ENCODE results near the gene MRPL40.
"Not testable (repeated sequence)": the region's sequence is repeated elsewhere in the genome, so short reads cannot be mapped to it uniquely, and the experiment has no call there.

Gene MRPL40

DNA sequence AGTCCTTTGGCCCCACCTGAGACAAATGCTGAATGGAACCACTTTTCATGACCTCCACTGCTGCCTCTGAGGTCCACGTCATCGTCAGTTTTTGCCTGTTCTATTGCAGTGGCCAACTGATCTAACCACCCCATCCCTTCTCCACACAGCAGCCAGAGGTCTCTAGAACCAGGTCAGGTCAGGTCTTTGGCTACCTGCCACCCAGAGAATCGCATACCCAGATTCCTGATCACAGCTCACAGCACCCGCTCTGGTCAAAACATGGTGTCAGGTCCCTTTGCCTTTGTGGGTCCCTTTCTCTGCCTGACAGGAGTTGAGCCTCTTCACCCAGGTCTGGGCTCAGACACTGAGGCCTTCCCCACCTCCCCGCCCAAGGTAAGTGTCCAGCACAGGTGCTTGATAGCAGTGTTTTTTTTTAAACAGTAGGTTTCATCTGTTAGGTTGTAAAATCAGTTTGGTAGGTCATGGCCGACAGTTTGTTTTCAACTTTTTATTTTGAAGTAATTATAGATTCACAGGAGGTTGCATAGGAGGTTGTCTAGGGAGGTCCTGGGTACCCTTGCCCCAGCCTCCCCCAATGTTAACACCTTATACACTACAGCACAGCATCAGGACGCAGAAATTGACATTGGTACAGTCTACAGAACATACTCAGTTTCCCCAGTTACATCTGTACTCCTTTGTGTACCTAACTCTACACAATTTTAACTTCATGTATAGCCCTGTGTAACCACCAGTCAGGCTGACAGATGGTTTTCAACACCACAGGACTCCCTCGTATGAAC lies 8.3 kb downstream of the MRPL40 start:
- TF ChIP-seq, protein P1, sequence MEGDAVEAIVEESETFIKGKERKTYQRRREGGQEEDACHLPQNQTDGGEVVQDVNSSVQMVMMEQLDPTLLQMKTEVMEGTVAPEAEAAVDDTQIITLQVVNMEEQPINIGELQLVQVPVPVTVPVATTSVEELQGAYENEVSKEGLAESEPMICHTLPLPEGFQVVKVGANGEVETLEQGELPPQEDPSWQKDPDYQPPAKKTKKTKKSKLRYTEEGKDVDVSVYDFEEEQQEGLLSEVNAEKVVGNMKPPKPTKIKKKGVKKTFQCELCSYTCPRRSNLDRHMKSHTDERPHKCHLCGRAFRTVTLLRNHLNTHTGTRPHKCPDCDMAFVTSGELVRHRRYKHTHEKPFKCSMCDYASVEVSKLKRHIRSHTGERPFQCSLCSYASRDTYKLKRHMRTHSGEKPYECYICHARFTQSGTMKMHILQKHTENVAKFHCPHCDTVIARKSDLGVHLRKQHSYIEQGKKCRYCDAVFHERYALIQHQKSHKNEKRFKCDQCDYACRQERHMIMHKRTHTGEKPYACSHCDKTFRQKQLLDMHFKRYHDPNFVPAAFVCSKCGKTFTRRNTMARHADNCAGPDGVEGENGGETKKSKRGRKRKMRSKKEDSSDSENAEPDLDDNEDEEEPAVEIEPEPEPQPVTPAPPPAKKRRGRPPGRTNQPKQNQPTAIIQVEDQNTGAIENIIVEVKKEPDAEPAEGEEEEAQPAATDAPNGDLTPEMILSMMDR (conservative IDR thresholded peaks at IDR 0.05; ENCODE audit: low read depth, low read length): no peak
- no peak for DNase-seq (ENCODE audit: low read depth)
- H3K4me3 ChIP-seq (ENCODE audit: low read length): no peak overlapping the region

DNA sequence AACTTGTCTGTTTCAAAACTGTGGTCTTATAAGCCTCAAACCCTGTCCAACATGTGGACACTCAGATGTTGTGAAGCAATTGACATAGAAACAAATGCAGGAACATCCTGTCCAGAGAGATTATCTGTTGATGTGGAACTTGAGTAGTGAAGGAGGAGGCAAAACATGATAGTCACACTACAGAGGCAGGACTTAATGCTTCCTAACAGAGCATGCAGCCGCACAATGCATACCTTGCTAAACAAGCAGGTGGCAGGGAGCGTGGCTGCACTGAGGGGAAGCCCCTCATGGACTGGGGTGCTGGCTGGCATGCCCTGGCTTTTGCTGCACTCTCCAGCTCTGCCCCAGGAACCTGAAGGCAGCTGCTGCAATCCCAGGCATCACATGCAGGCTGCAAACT lies 9.8 kb downstream of the MRPL40 start:
- H3K4me3 ChIP-seq (ENCODE audit: low read length): no peak overlapping the region
- DNase-seq (ENCODE audit: low read depth): no peak
- TF ChIP-seq, protein P1 (conservative IDR thresholded peaks at IDR 0.05; ENCODE audit: low read depth, low read length): no peak

DNA sequence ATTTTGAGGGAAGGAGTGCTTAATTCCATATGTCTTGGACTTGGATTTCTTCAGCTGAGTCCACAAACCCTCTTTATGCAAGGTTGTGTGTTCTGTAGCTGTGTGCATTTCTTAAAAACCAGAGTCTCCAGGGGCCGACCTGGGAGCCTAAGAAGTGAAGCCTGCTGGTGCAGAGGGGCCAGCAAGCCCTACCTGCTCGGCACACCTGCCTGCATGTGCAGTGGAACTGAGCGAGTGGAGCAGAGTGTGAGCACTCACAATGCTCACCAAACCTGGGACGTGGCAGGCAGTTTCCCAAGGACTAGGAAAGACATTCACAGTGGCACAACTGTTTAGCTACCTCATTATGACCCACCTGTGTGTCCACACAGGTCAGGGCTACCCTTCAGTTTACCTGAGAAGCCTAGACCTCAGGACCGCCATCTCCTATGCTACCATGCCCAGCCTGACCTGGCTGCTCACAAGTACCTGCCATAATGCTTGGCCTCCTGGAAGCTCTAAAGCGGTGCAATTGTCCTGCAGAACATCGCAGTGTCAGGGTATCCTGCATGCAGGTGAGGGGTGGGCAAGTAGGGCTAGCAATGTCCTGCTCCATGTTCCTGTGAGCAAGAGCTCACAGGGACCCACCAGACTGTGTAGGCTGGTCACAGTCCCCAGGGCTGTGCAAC lies 11.3 kb downstream of the MRPL40 start:
- TF ChIP-seq, protein P1 (conservative IDR thresholded peaks at IDR 0.05; ENCODE audit: low read depth, low read length): no peak
- DNase-seq (ENCODE audit: low read depth): no peak
- H3K4me3 ChIP-seq (ENCODE audit: low read length): no peak overlapping the region

DNA sequence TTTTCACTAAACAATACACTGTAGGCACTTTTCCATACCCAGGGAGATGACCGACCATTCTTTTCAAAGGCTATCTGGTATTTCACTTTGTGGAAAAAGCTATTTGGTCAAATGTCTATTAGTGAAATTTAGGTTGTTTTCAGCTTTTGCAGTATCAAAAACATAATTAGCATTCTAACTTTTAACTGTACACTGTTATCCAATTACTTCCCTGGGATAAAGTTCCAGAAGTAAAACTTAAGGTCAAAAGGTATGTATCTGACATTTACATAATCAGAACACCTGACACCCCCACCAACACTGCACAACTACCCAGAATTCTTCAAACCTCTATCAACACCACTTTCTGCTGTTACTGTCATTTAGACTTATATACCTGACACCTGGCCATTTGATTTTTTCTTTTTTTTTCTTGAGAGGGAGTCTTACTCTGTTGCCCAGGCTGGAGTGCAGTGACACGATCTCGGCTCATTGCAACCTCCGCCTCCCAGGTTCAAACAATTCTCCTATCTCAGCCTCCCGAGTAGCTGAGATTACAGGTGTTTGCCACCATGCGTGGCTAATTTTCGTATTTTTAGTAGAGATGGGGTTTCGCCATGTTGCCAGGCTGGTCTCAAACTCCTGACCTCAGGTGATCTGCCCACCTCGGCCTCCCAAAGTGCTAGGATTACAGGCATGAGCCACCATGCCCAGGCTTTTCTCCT lies 13.1 kb downstream of the MRPL40 start:
- not testable (repeated sequence) for H3K4me3 ChIP-seq (ENCODE audit: low read length); DNase-seq (ENCODE audit: low read depth)

DNA sequence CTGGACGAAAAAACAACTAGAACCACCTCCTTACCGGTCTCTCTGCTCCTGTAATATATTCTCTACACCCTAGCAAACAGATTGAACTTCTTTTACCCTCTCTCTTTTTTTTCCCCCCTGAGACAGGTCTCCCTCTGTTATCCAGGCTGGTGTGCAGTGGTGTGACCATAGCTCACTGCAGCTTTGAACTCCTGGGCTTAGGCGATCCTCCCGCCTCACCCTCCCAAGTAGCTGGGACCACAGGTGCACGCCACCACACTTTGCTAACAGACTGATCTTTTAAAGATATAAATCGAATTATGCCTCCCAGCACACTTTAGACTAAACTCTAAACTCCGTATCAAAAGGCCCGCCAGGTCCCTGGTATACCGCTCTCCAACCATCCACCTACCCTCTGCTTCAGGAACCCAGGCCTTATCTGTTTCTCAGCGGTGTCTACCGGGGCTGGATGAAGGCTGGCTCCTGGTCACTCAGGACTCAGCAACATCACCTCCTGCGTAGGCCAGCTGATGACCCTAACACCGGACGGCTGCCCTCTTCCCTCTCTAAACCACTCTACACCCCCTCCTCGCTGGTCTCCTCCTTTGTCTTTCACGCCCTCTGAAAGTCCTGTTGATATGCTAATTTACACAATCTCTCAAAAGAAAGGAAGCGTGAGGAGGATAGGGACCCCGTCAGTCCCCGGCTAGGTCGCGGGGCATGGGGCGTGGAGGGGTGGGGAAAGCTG lies 14.4 kb downstream of the MRPL40 start:
- H3K4me3 ChIP-seq (ENCODE audit: low read length): peak overlapping the region; percentile 88
- TF ChIP-seq, protein P1 (conservative IDR thresholded peaks at IDR 0.05; ENCODE audit: low read depth, low read length): no peak
- no peak for DNase-seq (ENCODE audit: low read depth)

DNA sequence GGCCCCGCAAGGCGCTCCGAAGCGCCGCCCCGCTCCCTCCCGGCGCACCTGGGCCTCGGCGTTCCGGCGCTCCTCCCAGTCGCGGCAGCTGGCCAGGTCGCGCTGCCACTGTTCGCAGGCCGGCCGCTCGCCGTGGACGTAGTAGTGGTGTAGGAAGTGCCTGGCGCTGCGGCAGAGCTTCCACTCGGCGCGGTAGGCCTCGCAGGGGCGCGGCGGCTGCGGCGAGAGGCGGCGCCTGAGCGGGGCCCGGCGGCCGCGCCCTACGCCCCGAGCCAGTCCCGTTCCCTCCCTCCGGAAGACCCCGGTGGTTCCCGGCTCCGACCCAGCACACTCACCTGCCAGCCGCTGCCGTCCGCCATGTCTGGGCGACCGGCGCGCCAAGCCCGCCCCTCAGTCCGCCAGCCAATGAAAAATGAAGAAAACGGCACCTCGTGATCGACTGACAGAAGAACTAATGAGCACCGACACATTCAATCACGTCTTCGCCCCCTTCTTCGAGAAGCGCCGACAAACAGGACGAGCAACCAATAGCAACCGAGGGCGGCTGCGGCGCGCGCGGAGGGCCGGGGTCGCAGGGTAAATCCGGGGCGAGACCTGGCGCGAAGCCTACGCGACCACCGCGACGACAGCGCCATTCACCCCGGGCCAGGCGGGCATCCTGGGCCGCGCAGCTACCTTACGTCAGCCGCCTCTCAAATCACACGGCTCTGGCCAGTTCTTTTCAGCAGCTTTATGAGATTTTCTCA lies 15.2 kb downstream of the MRPL40 start, which contains the start of gene C22orf39:
TSS of gene C22orf39 (minus strand) at position 382 of the 746 bp plus-strand sequence. CDS start at position 359, 23 bp downstream.
- H3K4me3 ChIP-seq (ENCODE audit: low read length): peak within 1 kb of the TSS; percentile 88
- TF ChIP-seq, protein P1 (conservative IDR thresholded peaks at IDR 0.05; ENCODE audit: low read depth, low read length): no peak
- peak; percentile 82 for DNase-seq (ENCODE audit: low read depth)

All from retinal pigment epithelial cell (primary cell).